EL (cell line): ENCODE results near the gene PLPP6.
"Not testable (repeated sequence)": the region's sequence is repeated elsewhere in the genome, so short reads cannot be mapped to it uniquely, and the experiment has no call there.

ENCODE experiments used
- DNase-seq: peaks from one replicate; pipeline ENCODE4 v3.0.0-alpha.2; 2016

The PLPP6 gene

GRCh38 chr9:4662108-4662988 lies at the start of gene PLPP6:
Gene PLPP6 (plus strand): TSS chr9:4662294. CDS start chr9:4662376, 82 bp downstream.
- DNase-seq: peak; percentile 85

- peak; percentile 13 for DNase-seq
These were observed 47.5 kb upstream of the PLPP6 start for GRCh38 chr9:4614627-4615026.

- DNase-seq: peak; percentile 45
These were observed 46.8 kb upstream of the PLPP6 start for GRCh38 chr9:4615251-4615650.

- no peak for DNase-seq
These were observed 46.3 kb upstream of the PLPP6 start for GRCh38 chr9:4615778-4616177.

GRCh38 chr9:4617752-4618151 lies 44.3 kb upstream of the PLPP6 start:
- DNase-seq: no peak

- no peak for DNase-seq
These were observed 43.4 kb upstream of the PLPP6 start for GRCh38 chr9:4618700-4619099.

- DNase-seq: no peak
These were observed 41.9 kb upstream of the PLPP6 start for GRCh38 chr9:4620057-4620765.

- peak; percentile 43 for DNase-seq
These were observed 41.1 kb upstream of the PLPP6 start for GRCh38 chr9:4620881-4621555.

GRCh38 chr9:4622016-4622415 lies 40.1 kb upstream of the PLPP6 start:
- no peak for DNase-seq

GRCh38 chr9:4630836-4631235 lies 31.3 kb upstream of the PLPP6 start:
- DNase-seq: peak; percentile 7

GRCh38 chr9:4638968-4639367 lies 23.1 kb upstream of the PLPP6 start:
- no peak for DNase-seq

GRCh38 chr9:4639420-4639819 lies 22.7 kb upstream of the PLPP6 start:
- no peak for DNase-seq

- DNase-seq: peak; percentile 21
These were observed 22.1 kb upstream of the PLPP6 start for GRCh38 chr9:4640027-4640426.

GRCh38 chr9:4642351-4642750 lies 19.7 kb upstream of the PLPP6 start:
- DNase-seq: no peak

GRCh38 chr9:4654084-4654483 lies 8.0 kb upstream of the PLPP6 start:
- DNase-seq: no peak

GRCh38 chr9:4654538-4654937 lies 7.6 kb upstream of the PLPP6 start:
- DNase-seq: no peak

- DNase-seq: not testable (repeated sequence)
These were observed 5.9 kb upstream of the PLPP6 start for GRCh38 chr9:4656196-4656595.

GRCh38 chr9:4656621-4657020 lies 5.5 kb upstream of the PLPP6 start:
- no peak for DNase-seq

- DNase-seq: no peak
These were observed 4.5 kb upstream of the PLPP6 start for GRCh38 chr9:4657426-4658159.

- not testable (repeated sequence) for DNase-seq
These were observed 1.4 kb upstream of the PLPP6 start for GRCh38 chr9:4660665-4661064.

- DNase-seq: peak; percentile 56
These were observed 929 bp upstream of the PLPP6 start for GRCh38 chr9:4661165-4661564.

GRCh38 chr9:4661611-4662010 lies 483 bp upstream of the PLPP6 start:
- DNase-seq: peak; percentile 33
